Activated CD4-positive, CD25-positive, alpha-beta regulatory T cell treated with anti-CD3 and anti-CD28 coated beads, Interleukin-2, amount 50 U/mL, for 16 hours (primary cell): ENCODE results near the gene PDZD11.
"Not testable (repeated sequence)": the region's sequence is repeated elsewhere in the genome, so short reads cannot be mapped to it uniquely, and the experiment has no call there.

Source experiments
- DNase-seq: peaks from one replicate; pipeline ENCODE4 v3.0.0-alpha.2; 2020; ENCODE audit warnings: low read depth, low spot score

Gene PDZD11

GRCh38 chrX:70257423-70258288, 32.1 kb downstream of the PDZD11 start:
- DNase-seq: no peak

- DNase-seq: no peak
These were observed 34.3 kb downstream of the PDZD11 start for GRCh38 chrX:70255452-70255851.

- DNase-seq: no peak
These were observed 34.8 kb downstream of the PDZD11 start for GRCh38 chrX:70254909-70255308.

GRCh38 chrX:70254063-70254400, 35.7 kb downstream of the PDZD11 start:
- no peak for DNase-seq

- no peak for DNase-seq
These were observed 36.2 kb downstream of the PDZD11 start for GRCh38 chrX:70253377-70254062.

- DNase-seq: no peak
These were observed 37.2 kb downstream of the PDZD11 start for GRCh38 chrX:70252491-70252890.

GRCh38 chrX:70247252-70247651, 42.5 kb downstream of the PDZD11 start:
- DNase-seq: no peak

GRCh38 chrX:70244881-70245280, 44.8 kb downstream of the PDZD11 start:
- DNase-seq: no peak

- not testable (repeated sequence) for DNase-seq
These were observed 46.1 kb downstream of the PDZD11 start for GRCh38 chrX:70243601-70244000.

- DNase-seq: no peak
These were observed 48.2 kb downstream of the PDZD11 start for GRCh38 chrX:70241501-70241900.

GRCh38 chrX:70240751-70241150, 49.0 kb downstream of the PDZD11 start:
- DNase-seq: no peak
